Activated T-cell treated with anti-CD3 and anti-CD28 coated beads for 48 hours (primary cell): ENCODE results near the gene PIM3.
"Not testable (repeated sequence)": the region's sequence is repeated elsewhere in the genome, so short reads cannot be mapped to it uniquely, and the experiment has no call there.

Source experiments
- DNase-seq: peaks from one replicate; pipeline ENCODE4 v3.0.0-alpha.2; 2020; ENCODE audit warnings: low read depth

The PIM3 gene

GRCh38 chr22:49983148-49984042 is 22.8 kb downstream of the PIM3 start:
- DNase-seq, result no peak

GRCh38 chr22:49986325-49986724 is 25.8 kb downstream of the PIM3 start:
- no peak for DNase-seq

- DNase-seq, result not testable (repeated sequence)
These were observed 29.3 kb downstream of the PIM3 start for GRCh38 chr22:49989826-49990225.

- DNase-seq, result no peak
These were observed 30.6 kb downstream of the PIM3 start for GRCh38 chr22:49991167-49991566.

GRCh38 chr22:49991907-49992533 is 31.4 kb downstream of the PIM3 start:
- DNase-seq, result no peak

- peak; percentile 64 for DNase-seq
These were observed 32.5 kb downstream of the PIM3 start for GRCh38 chr22:49992921-49993648.

- no peak for DNase-seq
These were observed 33.2 kb downstream of the PIM3 start for GRCh38 chr22:49993649-49994360.

- no peak for DNase-seq
These were observed 33.9 kb downstream of the PIM3 start for GRCh38 chr22:49994361-49995040.

GRCh38 chr22:49995041-49995360 is 34.4 kb downstream of the PIM3 start:
- no peak for DNase-seq

GRCh38 chr22:49995361-49996118 is 35.0 kb downstream of the PIM3 start:
- DNase-seq, result no peak

GRCh38 chr22:49996119-49996517 is 35.5 kb downstream of the PIM3 start:
- DNase-seq, result no peak

- DNase-seq, result no peak
These were observed 36.1 kb downstream of the PIM3 start for GRCh38 chr22:49996518-49997250.

- no peak for DNase-seq
These were observed 36.7 kb downstream of the PIM3 start for GRCh38 chr22:49997251-49997599.

GRCh38 chr22:49997932-49998717 is 37.6 kb downstream of the PIM3 start:
- no peak for DNase-seq

GRCh38 chr22:49998718-49999062 is 38.1 kb downstream of the PIM3 start:
- DNase-seq, result no peak

GRCh38 chr22:49999063-49999945 is 38.7 kb downstream of the PIM3 start:
- DNase-seq, result no peak

GRCh38 chr22:49999946-50000586 is 39.5 kb downstream of the PIM3 start:
- no peak for DNase-seq
